OCI-LY1 (cell line): ENCODE measurements around the gene MLANA.

Experiments used
- EZH2 ChIP-seq: fragments of 200-600 bp; sonication (generic), shearing (Covaris generic); IDR thresholded peaks from 2 replicates; pipeline ENCODE4 v1.8.0; 2017; ENCODE audit warnings: borderline replicate concordance, mixed run types, mild to moderate bottlenecking, antibody characterized with exemption, low read length, moderate library complexity, mixed read lengths
- TF ChIP-seq, protein P1 (sequence below): fragments of 200-600 bp; sonication (generic), shearing (Covaris generic); IDR thresholded peaks from 2 replicates; pipeline ENCODE4 v1.5.1; 2017; ENCODE audit warnings: mild to moderate bottlenecking, antibody characterized with exemption, low read length, moderate library complexity, mixed read lengths

DNA sequence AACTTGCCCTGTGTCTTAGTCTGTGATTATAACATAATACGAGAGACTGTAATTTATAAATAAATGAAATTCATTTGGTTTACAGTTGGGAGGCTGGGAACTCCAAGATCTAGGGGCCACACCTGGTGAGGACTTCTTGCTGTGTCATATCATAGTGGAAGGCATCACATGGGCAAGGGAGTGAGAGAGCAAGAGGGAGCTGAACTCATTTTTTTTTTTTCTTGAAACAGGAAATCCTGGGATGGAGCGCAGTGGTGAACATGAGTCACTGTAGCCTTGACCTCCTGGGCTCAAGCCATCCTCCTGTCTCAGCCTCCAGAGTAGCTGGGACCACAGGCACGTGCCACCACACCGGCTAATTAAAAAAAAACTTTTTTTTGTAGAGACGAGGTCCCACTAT, 7.2 kb downstream of the MLANA start:
- TF ChIP-seq, protein P1, sequence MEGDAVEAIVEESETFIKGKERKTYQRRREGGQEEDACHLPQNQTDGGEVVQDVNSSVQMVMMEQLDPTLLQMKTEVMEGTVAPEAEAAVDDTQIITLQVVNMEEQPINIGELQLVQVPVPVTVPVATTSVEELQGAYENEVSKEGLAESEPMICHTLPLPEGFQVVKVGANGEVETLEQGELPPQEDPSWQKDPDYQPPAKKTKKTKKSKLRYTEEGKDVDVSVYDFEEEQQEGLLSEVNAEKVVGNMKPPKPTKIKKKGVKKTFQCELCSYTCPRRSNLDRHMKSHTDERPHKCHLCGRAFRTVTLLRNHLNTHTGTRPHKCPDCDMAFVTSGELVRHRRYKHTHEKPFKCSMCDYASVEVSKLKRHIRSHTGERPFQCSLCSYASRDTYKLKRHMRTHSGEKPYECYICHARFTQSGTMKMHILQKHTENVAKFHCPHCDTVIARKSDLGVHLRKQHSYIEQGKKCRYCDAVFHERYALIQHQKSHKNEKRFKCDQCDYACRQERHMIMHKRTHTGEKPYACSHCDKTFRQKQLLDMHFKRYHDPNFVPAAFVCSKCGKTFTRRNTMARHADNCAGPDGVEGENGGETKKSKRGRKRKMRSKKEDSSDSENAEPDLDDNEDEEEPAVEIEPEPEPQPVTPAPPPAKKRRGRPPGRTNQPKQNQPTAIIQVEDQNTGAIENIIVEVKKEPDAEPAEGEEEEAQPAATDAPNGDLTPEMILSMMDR: no peak
- no peak for TF ChIP-seq EZH2
